GM23248 (cell line): ENCODE measurements around the gene ATE1.

ENCODE experiments used
- EZH2 ChIP-seq: fragments of 200-600 bp; sonication (generic); IDR thresholded peaks from 2 replicates; pipeline ENCODE4 v1.6.1; 2018; ENCODE audit warnings: antibody characterized with exemption, mild to moderate bottlenecking; ENCODE audit not compliant: insufficient read depth, poor library complexity, severe bottlenecking
- EZH2phosphoT487 ChIP-seq: fragments of 200-600 bp; sonication (generic); IDR thresholded peaks from 2 replicates; pipeline ENCODE4 v1.6.1; 2018; ENCODE audit warnings: antibody characterized with exemption, moderate library complexity, mild to moderate bottlenecking, low read depth; ENCODE audit not compliant: insufficient read depth

DNA sequence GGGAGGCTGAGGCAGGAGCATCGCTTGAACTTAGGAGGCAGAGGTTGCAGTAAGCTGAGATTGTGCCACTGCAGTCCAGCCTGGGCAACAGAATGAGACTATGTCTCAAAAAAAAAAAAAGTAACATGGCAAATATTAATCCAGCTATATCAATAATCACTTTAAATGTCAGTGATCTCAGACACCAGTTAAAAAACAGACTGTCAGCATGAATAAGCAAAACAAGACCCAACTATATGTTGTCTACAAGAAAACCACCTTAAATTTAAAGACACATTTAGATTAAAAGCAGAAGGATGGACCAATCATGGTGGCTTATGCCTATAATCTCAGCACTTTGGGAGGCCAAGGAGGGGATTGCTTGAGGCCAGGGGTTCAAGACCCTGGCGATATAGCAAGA is 8.5 kb upstream of the ATE1 start:
- TF ChIP-seq EZH2phosphoT487 (no peak), EZH2 (no peak)
